ENCODE data around the gene TAF3.
A peak's percentile ranks its signal among the peaks of the same experiment; 100 is the strongest.

TAF3 gene

DNA sequence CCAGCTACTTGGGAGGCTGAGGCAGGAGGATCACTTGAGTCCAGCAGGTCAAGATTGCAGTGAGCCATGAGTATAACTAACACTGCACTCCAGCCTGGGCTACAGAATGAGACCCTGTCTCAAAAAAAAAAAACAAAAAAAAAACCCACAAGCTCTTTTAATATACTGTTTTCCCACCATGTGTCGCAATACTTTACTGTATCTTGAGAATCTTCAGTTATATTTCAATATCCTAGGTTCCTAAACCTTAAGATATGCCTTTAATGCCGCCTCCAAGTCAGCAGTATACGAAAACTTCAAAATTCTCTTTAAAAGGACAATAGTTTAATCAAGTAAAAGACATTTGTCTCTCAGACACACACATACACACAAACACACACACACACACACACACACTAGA, 62.8 kb downstream of the TAF3 start:
- ATAC-seq = no peak

DNA sequence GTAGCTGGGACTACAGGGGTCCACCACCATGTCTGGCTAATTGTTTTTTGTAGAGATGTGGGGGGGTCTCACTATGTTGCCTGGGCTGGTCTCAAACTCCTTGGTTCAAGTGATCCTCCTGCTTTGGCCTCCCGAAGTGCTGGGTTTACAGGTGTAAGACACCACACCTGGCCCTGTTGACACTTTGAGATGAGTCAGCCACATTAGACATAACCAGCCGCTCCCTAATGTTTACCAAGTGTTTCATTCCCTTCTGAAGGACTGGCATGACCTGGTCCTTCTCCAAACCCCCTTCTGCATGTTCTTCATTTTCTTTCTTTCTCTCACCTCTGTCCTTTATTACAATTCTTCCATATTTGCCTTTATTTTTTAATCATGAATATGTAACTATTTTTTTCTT, 67.8 kb downstream of the TAF3 start:
- ATAC-seq = no peak

DNA sequence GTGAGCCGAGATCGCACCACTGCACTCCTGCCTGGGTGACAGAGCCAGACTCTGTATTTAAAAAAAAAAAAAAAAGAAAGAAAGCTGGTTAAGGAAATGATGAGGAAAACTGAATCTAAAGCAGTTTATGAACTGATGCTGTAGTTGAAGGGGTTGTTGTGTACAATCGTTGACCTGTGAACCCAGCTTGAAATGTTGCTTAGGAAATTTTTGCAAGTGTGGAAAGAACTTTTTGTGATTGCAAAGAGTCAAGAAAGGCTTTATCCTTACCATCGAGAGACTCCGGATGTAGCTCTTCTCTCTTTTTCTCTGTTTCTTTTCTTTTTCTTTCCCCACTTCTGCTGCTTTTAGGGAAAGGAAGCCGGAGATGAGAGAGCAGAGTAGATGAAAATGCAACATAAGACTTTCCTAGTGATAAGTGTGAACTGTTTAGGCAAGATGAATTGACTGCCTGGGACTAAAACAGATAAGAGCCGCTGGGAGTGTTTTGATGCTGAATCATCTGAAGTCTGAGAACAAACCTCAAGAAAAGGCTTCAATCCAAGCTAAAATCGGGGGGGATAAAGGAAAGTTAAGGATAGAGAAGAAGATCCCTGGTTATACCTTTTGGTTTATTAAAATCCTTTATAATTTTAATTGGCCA, 69.0 kb downstream of the TAF3 start:
- no peak for ATAC-seq

DNA sequence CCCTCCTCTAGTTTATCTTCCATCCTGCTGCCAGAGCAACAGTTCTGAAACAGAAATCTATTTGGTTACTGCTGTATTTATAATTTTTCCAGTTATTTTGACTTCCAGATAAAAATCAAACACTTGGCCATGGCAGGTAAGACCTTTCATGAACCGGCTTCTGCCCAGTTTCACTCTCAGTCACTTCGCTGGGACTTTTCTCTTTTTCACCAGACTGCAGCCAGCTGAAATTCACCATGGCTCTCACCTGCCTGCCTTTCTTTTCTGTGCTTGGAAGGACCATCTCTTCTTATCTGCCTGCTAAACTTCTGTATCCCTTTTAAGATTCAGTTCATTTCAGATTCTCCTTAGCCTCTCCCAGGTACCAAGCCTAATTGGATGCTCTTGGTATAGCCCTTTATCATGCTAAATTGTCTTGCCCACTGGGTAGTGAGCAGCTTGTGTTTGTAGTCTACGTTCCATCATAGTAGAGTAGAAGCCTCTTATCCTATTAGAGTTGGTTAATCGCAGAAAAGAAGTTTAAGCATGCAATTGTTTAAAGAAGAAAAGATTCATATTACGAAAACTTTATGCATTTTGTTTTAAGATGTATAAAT, 71.7 kb downstream of the TAF3 start:
- no peak for ATAC-seq

DNA sequence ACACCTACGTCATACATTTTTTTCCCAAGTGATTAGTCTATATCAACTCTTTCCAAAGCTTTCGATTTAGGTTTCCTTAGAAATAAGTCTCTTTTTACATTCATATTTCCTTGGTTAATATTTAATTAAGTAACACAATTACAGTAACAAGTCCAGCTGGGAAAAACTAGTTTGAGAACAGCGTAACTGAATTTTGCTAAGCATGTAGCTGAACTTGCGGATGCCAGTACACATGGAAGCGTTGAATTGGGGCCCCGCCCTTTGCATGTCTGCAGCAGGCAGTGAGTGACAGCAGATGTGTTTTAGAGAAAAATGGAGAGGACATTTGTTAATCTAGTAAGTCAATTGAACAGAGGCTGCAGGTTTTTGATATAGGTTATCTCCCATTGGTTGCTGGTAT, 72.5 kb downstream of the TAF3 start:
- ATAC-seq = no peak

DNA sequence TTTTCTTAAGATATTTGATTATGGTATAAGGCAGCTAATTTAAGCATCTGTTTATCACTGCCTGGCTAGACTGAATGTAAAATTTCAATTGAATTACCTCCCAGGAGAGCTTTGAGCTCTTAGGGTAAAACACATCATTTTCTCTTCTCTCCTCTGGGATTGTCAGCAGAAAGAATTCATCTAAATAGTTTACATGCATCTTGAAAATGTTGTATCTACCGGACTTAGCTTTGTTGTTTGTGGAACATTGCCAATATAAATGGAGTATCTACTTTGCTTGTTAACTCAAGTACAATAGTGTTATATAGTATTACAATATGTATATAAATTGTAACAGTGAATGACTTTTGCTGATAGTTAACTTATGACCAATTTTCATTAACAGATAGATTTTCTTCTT, 73.3 kb downstream of the TAF3 start:
- no peak for ATAC-seq

DNA sequence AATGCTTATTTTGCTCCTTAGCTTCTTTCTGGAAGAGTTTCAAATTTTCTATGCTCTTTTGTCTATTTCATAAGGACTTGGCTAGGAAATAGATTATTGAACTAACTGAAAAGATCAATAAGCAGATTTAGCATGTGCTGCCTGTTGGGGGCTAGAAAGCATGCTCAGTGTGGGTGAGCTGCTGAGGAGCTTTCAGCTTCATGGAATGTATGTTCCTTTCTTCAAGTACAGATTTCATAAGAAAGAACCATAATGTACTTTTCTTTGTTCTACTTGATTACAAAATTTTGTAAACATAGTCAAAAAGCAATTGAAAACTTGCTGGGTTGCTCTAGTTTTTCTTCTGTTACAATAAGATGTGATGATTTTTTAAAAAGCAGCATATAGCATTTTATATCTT, 73.8 kb downstream of the TAF3 start:
- ATAC-seq = no peak

DNA sequence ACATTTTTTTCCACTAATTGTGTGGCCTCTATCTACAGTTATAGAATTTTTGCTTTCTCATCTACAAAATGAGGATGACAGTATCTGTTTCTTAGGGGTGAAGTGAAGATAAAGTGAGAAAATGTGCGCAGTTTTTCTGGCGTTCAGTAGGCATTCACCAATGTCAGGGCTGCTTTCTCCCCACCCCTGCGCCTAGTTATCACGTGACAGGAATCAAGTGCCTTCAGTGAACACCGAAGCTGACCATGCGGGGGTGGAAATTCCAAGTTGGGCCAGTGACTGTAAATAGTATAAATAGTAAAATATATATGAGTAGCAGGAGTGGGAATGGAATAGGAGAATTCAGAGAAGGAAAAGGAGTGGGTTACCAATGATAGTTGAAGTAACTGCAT, 77.4 kb downstream of the TAF3 start:
- ATAC-seq = no peak

DNA sequence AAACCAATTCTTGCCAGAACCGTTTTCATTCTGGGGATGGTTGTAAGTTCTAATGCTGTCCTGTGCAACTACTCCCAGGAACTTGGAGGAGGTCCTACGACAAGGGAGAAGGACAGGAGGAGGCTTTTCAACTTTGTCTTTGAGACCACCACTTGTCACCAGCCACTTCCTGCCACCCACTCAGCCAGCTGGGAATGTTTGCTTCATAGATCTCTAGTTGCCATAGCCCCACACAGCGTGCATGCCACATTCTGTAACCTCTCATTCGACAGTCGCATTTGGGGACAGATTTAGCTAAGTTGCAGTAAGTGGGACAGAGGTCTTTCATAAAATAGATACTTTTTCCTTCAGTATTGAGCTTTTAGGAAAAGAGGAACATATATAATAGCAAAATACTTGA, 78.0 kb downstream of the TAF3 start:
- ATAC-seq = no peak

DNA sequence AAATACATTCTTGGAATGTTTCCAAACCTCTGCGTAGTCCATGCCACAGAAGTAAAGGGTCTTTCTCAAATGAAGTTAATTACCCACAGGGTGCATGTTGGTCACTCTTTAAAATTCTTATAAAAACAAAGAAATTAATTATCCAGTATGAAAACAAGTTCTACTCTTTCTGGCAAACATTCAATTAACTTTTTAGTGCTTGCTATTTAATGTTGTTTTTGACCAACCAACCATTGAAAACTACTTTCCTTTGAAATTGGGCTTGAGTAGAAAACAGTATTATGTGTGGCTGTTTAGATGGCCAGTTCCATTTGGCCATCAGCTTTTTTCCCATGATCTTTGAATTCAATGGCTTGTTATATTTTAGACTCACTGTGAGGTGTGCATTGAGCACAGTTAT, 83.0 kb downstream of the TAF3 start:
- no peak for ATAC-seq

DNA sequence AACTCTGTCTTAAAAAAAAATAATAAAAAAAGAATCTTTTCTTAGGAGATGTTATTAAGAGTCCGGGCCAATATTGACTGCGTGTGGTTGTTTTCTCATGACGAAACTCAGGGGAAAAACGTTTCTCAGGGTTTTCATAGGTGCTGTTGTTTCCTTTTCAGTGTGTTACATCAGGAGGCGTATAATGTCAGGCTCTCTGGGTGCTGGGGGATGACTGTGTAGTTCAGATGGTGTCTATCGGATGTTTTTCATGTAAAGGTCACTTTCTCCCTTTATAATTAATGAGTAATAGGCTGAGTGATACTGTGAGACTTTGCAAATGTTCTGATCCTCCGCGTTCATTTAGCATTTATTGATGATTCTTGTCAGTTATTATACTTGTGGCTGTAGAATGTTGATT, 84.1 kb downstream of the TAF3 start:
- ATAC-seq = peak; percentile 71 to 97

DNA sequence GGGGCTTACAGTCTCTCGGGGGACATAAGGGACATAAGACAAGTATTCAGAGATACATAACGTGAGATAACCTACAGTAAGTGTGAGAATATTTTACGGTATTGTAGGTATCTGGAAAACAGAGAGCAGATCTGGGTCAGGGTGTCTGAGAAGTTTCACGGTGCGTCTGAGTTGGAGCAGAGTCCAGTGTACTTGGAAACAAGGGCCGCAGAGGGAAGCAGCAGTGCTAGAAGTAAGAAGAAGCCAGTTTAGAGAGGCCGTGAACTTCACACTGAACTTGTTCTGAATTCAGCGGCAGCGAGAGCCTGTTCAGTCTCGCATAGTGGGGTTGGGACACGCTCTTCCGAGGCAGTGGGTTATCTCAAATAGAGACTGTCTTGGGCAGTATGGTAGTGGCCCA, 85.5 kb downstream of the TAF3 start:
- no peak for ATAC-seq

DNA sequence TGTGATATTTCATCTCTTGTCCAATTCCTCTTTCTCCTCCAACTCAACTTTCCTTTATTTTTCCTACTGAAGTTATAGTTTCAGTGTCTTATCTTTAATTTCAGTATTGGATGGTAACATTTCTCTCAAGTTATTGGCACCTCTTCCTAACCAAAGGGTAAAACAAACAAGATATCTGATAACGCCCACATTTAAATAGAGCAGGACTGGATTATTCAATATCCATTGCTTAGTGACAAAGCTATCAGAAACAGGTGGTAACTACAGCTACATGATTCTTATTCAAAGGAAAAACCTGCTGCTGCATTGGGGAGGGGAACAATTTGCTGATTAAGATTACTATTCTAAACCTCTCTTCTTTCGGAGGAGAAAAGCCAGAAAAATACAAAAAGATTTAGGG, 87.8 kb downstream of the TAF3 start:
- no peak for ATAC-seq

DNA sequence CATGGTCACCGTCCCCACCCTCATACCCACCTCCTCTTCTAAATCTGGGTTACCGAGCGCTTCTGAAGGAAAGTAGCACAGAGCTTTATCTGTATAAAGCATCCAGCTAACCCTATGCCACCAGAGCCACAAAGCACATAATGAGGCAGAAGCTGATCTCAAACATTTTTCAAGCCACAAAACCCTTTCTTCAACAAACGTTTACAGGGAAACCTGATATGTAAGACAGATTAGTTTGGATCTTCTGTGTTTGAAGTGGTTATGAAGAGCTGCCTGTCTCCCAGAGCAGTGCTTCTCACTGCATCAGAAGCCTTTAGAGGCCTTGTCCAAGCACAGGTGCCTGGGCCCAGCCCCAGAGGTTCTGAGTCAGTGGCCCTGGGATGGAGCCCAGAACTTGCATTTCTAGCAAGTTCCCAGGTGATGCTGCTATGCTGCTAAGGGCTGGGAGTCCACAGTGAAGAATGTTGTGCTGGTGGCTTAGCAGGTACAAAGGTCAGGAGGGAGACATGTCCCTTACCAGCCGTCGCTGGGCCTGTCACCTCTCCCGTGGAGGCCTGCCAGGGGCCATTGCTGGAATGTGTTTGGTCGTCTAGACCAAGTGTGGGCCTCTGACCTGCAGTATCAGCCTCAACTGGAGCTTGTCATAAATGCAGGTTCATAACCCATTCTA, 90.4 kb downstream of the TAF3 start:
- ATAC-seq = no peak

DNA sequence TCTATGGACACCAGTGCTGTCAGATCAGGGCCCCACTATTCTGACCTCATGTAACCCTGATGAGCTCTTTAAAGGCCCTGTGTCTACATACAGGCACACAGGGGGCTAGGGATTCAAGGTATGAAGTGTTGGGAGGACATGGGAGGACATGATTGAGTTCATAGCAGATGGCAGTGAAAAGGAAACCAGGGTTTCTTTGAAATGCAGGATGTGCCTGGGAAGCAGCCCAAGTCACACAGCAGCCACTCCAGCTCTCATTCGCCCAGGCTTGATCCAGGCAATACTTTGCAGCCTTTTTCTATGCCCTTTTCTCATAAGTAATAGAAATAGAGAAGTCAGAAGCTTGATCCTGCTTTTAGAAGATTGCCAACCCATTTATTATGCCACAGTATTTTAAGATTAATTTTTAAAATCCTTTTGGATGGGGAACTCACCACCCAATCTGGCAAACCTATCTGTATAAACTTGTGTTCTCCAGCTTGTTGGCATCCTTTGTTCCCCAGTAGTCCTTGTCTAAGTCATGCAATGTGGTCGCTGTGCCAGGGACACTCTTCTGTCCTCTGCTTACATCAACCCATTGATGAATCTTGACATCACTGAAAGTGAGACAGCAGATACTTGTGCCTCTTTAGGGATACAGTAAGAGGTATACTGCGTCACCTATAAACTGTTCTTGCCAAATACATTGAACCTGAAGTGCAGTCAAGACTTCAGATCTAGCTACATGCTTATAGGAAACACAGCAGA, 95.0 kb downstream of the TAF3 start:
- ATAC-seq = no peak

DNA sequence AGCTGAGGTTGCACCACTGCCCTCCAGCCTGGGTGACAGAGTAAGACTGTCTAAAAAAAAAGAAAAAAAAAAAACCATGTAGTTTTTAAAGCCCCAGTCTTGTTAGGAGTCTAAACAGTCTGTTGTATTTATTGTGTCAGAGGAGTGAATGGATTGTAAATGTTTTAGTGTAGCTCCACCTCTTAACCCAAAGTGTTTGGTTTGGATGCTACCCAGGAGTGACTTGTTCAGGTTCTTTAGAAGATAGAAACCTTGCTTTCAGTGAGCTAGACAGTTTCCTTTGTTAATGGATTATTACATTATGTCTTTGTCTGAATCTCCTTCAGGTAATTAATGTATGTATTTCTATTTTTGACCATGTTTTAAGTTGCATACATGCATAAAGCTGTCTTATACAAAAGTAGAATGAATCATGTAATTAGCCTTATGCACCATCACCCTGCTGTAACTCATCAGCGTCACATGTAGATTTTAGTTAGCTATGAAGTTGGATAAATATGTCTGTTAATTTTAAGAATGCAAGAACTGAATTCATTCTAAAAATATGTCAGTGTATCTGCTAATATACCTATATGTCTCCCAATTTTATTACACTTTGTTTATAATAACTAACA, 97.7 kb downstream of the TAF3 start:
- no peak for ATAC-seq

DNA sequence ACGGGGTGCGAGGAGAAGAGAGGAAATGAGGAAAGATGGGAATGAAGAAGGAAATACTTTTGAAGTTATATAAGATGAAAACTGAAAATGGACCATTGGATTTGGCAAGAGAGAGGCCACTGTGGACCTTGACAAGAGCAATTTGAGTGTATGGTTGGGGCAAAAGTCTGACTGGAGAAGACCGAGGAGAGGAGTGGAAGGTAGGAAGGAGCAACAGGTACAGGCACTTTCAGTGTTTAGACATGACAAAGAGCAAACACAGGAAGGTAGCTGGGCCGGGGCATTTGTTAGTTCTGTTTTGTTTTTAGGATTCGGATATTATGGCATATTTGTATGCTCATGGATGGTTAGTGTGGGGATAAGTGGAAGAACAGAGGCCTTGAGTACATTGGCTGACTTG, 99.4 kb downstream of the TAF3 start:
- ATAC-seq = no peak

DNA sequence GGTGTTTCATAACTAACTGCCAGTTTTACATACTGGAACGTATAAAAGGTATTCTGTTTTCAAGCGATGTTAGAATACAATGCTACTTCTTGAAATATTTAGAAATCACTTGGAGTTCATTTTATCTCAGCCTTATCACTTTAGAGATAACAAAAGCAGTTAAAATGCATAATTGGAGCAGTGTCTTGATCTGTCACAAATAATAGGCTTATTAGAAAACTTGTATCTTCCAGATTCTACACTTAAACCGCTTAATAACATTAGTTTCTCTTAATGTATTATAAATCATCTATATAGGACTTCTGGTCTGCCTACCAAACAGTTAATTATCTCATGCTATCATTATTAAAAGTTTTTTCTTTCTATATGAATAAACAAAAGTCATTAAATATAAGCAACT, 104.4 kb downstream of the TAF3 start:
- ATAC-seq = no peak

DNA sequence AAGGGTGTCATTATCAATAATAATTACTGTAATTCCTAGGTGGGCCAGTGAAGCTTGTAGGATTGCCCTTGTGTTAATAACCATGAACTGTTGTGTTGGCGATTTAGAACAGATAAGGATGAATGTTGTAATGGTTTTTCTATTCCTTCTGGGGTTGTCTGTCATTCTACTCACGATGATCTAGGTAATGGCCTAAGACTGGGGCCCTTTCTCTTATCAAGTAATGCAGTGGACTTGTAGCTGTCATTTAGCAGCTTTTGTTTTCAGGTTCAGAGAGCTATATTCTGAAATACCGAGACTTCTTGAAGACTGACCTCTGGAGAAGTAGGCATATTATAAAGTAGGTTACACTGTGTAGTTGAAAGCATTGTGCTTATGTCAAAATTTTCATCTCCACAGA, 110.2 kb downstream of the TAF3 start:
- ATAC-seq = no peak

DNA sequence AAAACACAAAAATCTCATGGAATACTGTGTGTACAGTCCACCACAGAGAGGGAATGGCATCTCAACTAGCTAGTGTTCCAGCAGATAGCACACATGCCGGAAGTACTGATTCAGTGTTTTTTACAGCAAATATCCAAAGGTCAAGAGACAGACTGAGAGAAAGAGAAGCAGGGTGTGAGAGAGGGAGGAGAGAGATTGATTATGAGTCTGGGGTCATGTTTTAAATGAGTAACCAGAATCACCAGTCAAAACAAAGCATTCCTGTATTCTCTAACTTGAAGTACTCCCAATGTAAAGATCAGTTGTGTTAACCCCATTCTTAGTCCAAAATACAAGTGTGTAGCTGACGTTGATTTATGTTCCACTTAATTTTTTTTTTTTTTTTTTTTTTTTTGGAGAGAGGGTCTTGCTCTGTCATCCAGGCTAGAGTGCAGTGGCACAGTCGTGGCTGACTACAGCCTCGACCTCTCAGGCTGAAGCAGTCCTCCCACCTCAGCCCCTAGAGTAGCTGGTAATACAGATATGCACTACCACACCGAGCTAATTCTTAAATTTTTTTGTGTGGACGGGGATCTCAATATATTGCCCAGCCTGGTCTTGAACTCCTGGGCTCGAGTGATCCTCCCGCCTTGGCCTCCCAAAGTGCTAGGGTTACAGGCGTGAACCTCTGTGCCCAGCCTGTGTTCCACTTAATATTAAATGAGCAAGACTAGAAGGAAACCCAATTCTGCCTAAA, 114.2 kb downstream of the TAF3 start:
- ATAC-seq = no peak

DNA sequence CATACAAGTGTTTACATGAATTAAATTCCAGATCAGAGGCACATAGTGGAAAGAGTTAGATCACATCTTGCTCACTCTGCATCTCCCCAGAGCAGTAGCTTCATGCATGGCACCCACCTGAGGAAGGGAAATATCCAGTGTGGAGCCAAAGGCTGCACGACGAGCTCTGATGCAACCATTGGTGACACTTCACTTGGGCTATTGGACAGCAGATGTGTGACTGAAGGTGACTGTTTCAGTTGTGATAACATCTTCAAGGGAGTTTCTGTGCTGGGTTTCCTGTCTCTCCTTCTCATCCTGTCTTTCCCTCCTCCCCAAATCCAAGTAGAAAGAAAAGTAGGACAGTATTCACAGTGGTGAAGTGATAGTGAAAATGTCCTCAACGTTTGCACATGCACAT, 115.0 kb downstream of the TAF3 start:
- no peak for ATAC-seq

DNA sequence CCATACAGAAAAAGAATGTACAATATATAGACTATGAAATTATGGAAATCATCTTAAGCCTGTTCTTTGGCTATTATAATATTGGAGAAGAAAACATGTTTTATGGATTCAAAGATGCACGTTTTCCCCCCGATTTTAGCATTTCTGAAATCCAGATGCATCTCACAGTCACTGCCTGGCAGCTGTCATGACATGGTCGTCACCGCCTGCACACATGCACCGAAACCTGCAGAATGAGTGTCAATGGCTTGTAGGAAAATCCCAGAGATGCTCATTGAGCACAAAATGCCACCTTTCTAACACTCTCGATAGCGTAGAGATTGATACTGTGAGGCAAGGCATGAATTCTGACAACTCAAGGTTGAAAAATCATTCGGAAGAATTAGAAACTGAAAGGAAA, 115.5 kb downstream of the TAF3 start:
- ATAC-seq = no peak
